SU-DHL-6 (cell line): ENCODE results near the gene SEC14L1.

Experiments used
- H2AFZ ChIP-seq: fragments of 200-600 bp; sonication (generic); 2 replicates; pipeline ENCODE4 v1.6.1; 2014; ENCODE audit warnings: low read depth, mild to moderate bottlenecking, moderate library complexity, mixed read lengths, antibody characterized with exemption, low read length; ENCODE audit not compliant: severe bottlenecking
- H3F3A ChIP-seq: fragments of 200-600 bp; shearing (Covaris generic); 2 replicates; pipeline ENCODE4 v1.6.0; 2016; ENCODE audit warnings: antibody characterized with exemption, mild to moderate bottlenecking; ENCODE audit not compliant: insufficient read depth
- H3K27ac ChIP-seq: fragments of 200-600 bp; sonication (generic); 2 replicates; pipeline ENCODE4 v1.5.1; 2016; ENCODE audit warnings: low read depth, mild to moderate bottlenecking, low read length, moderate library complexity, mixed read lengths
- H3K27me3 ChIP-seq: fragments of 200-600 bp; sonication (generic), shearing (Covaris generic); 2 replicates; pipeline ENCODE4 v1.6.0; 2014; ENCODE audit warnings: mild to moderate bottlenecking, low read length
- H3K36me3 ChIP-seq: fragments of 200-600 bp; sonication (generic); 2 replicates; pipeline ENCODE4 v1.6.1; 2014; ENCODE audit warnings: mild to moderate bottlenecking, low read length, mixed read lengths
- H3K4me2 ChIP-seq: fragments of 300-600, 200-600 bp; shearing (Covaris generic), sonication (generic); 2 replicates; pipeline ENCODE4 v1.6.0; 2014; ENCODE audit warnings: low read length, low read depth, mild to moderate bottlenecking; ENCODE audit not compliant: poor library complexity, severe bottlenecking
- H3K4me3 ChIP-seq: fragments of 200-600 bp; sonication (generic); 2 replicates; pipeline ENCODE4 v1.5.1; 2014; ENCODE audit warnings: antibody characterized with exemption, low read length, mild to moderate bottlenecking, mixed read lengths; ENCODE audit not compliant: insufficient read depth, poor library complexity, severe bottlenecking
- H3K79me2 ChIP-seq: fragments of 200-600 bp; sonication (generic); 2 replicates; pipeline ENCODE4 v1.6.1; 2014; ENCODE audit warnings: mild to moderate bottlenecking, low read length, moderate library complexity; ENCODE audit not compliant: insufficient read depth
- H3K9ac ChIP-seq: fragments of 200-600 bp; sonication (generic); 2 replicates; pipeline ENCODE4 v1.7.0; 2014; ENCODE audit warnings: mild to moderate bottlenecking, low read length
- H3K9me2 ChIP-seq: fragments of 200-600 bp; sonication (generic); replicated peaks from 2 replicates; pipeline ENCODE4 v1.6.1; 2014; ENCODE audit warnings: low read length; ENCODE audit not compliant: insufficient read depth
- H3K9me3 ChIP-seq: fragments of 200-600 bp; sonication (generic); 2 replicates; pipeline ENCODE4 v1.6.1; 2014; ENCODE audit warnings: low read length, mixed read lengths; ENCODE audit not compliant: insufficient read depth
- H4K20me1 ChIP-seq: fragments of 200-600 bp; sonication (generic); 2 replicates; pipeline ENCODE4 v1.6.1; 2014; ENCODE audit warnings: low read depth, mild to moderate bottlenecking, antibody characterized with exemption, low read length, moderate library complexity, mixed read lengths
- CTCF ChIP-seq: fragments of 200-600 bp; sonication (generic); IDR thresholded peaks from one replicate; pipeline ENCODE4 v1.5.1; 2017; ENCODE audit warnings: antibody characterized with exemption, mild to moderate bottlenecking, low read length, moderate library complexity; ENCODE audit not compliant: insufficient read depth, poor library complexity, severe bottlenecking
- EZH2phosphoT487 ChIP-seq: fragments of 200-600 bp; sonication (generic), shearing (Covaris generic); conservative IDR thresholded peaks from 2 replicates; pipeline ENCODE4 v1.6.1; 2018; ENCODE audit warnings: mild to moderate bottlenecking, antibody characterized with exemption, low read length, moderate library complexity, mixed read lengths

SEC14L1 gene

GRCh38 chr17:77140166-77140877 lies 447 bp upstream of the SEC14L1 start:
- peak overlapping the region; percentile 57 for H3K4me2 ChIP-seq
- no peaks in the 10 kb centered on the region for H4K20me1 ChIP-seq
- H3K9me2 ChIP-seq: no peaks in the 10 kb centered on the region
- no peaks in the 10 kb centered on the region for H3K9me3 ChIP-seq
- peak overlapping the region; percentile 66 for H3K4me3 ChIP-seq
- H2AFZ ChIP-seq: peak overlapping the region; percentile 83
- no peaks in the 10 kb centered on the region for H3K27me3 ChIP-seq
- H3F3A ChIP-seq: peaks cover 21% of the 10 kb centered on the region; the same call in 1 of the 2 replicates
- peak overlapping the region; percentile 75 for H3K27ac ChIP-seq
- H3K36me3 ChIP-seq: peaks cover 4% of the 10 kb centered on the region; the same call in 1 of the 2 replicates
- H3K9ac ChIP-seq: peak overlapping the region; percentile 62
- TF ChIP-seq CTCF: no peak
- no peak for TF ChIP-seq EZH2phosphoT487
- no peaks in the 10 kb centered on the region for H3K79me2 ChIP-seq

GRCh38 chr17:77141846-77142449 lies 1.2 kb downstream of the SEC14L1 start:
- Histone ChIP-seq H3K4me2 (peak overlapping the region; percentile 77), H3K4me3 (peak overlapping the region; percentile 64), H4K20me1 (no peaks in the 10 kb centered on the region), H3K9ac (peak overlapping the region; percentile 66), H3K79me2 (no peaks in the 10 kb centered on the region), H3F3A (peaks cover 21% of the 10 kb centered on the region; the same call in 1 of the 2 replicates), H3K9me3 (no peaks in the 10 kb centered on the region), H3K27me3 (no peaks in the 10 kb centered on the region), H3K9me2 (no peaks in the 10 kb centered on the region), H3K36me3 (peaks cover 4% of the 10 kb centered on the region), H2AFZ (no peak overlapping the region), H3K27ac (no peak overlapping the region)
- TF ChIP-seq EZH2phosphoT487: no peak
- no peak for TF ChIP-seq CTCF

DNA sequence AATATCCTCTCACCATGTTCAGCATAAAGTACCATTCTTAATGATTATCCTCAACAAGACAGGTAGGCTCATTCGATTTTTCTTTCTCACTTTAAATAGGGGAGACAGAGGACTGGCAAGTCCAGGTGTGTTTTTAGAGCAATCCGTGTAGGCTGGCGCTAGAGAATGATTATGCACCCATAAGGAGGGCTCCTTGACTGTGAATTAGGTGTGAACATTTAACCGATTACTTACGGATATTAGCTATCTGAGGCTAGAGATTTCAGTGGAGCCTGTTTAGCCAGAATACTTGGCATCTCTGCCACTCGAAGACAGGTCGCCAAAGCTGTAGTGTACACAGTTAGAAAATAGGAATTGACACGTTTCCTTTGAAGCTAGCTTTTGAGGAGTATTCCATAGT lies 1.9 kb downstream of the SEC14L1 start:
- Histone ChIP-seq H3K27ac (no peak overlapping the region), H3K9me2 (no peaks in the 10 kb centered on the region), H3K9me3 (no peaks in the 10 kb centered on the region), H3K36me3 (peaks cover 4% of the 10 kb centered on the region), H3K4me2 (peak overlapping the region; percentile 34), H3K4me3 (no peak overlapping the region), H3F3A (peaks cover 21% of the 10 kb centered on the region; the same call in 1 of the 2 replicates), H2AFZ (no peak overlapping the region), H3K27me3 (no peaks in the 10 kb centered on the region), H3K79me2 (no peaks in the 10 kb centered on the region), H4K20me1 (no peaks in the 10 kb centered on the region), H3K9ac (no peak overlapping the region)
- TF ChIP-seq CTCF (no peak), EZH2phosphoT487 (no peak)
